Cardiac muscle cell (in vitro differentiated cells and primary cell): ENCODE data around the gene MAN1C1. TPM values are rescaled to one million over a fixed set of nuclear protein-coding genes. Genes with fewer than 3 reads are reported as not detected.

ENCODE experiments used
- DNase-seq, 2 donors: peaks; one replicate each; pipeline versions ENCODE4 v3.0.0 to v3.0.0-alpha.2; 2010 to 2017; ENCODE audit warnings: low read depth in 1 of 2, low spot score in 1 of 2
- H3K27ac ChIP-seq: fragments of 200-600 bp; sonication (generic); 2 replicates; pipeline ENCODE4 v1.5.1; 2016
- H3K27me3 ChIP-seq: fragments of 200-600 bp; sonication (generic); 2 replicates; pipeline ENCODE4 v1.6.0; 2016; ENCODE audit warnings: control low read depth
- H3K36me3 ChIP-seq: fragments of 200-600 bp; sonication (generic); 2 replicates; pipeline ENCODE4 v1.5.1; 2016; ENCODE audit warnings: control low read depth
- H3K4me1 ChIP-seq: fragments of 200-600 bp; sonication (generic); 2 replicates; pipeline ENCODE4 v1.8.1; 2017; ENCODE audit warnings: low read depth, mild to moderate bottlenecking, mixed run types
- H3K4me3 ChIP-seq: fragments of 200-600 bp; sonication (generic); 2 replicates; pipeline ENCODE4 v1.5.1; 2016; ENCODE audit warnings: mild to moderate bottlenecking
- H3K9me3 ChIP-seq: fragments of 200-600 bp; sonication (generic); 2 replicates; pipeline ENCODE4 v1.5.1; 2017; ENCODE audit warnings: low read depth, mild to moderate bottlenecking, control low read depth
- CTCF ChIP-seq: IDR thresholded peaks from 2 replicates; pipeline ENCODE4 v1.5.1; 2012; ENCODE audit warnings: low read depth, mild to moderate bottlenecking, low read length
- polyA plus RNA-seq: library from polyadenylated mRNA; unstranded; fragments of >200 nt; fragmentation: Nextera tagmentation; extraction: Ambion mirVana; gene quantifications from 2 replicates; pipeline ENCODE4 v1.2.1, GENCODE V29; 2016
- total RNA-seq: library from RNA; depleted of rRNA; stranded (reverse); fragments of >200 nt; gene quantifications from 2 replicates; pipeline ENCODE4 v1.2.3, GENCODE V29; 2016

MAN1C1 gene
- total and polyA plus RNA-seq, 2 experiments from 2014 or later = 88.8 to 118 TPM

- Histone ChIP-seq H3K27me3 (no peaks in the 10 kb centered on the region), H3K4me3 (no peak overlapping the region), H3K4me1 (peaks cover 15% of the 10 kb centered on the region), H3K9me3 (no peaks in the 10 kb centered on the region), H3K27ac (peak overlapping the region; percentile 84), H3K36me3 (peaks cover 56% of the 10 kb centered on the region)
- DNase-seq = no peak
- TF ChIP-seq CTCF = no peak
Measured at GRCh38 chr1:25828491-25828890, 211.9 kb downstream of the MAN1C1 start.

GRCh38 chr1:25829046-25829445 is 212.5 kb downstream of the MAN1C1 start:
- Histone ChIP-seq H3K4me1 (peaks cover 15% of the 10 kb centered on the region), H3K4me3 (no peak overlapping the region), H3K27me3 (no peaks in the 10 kb centered on the region), H3K9me3 (no peaks in the 10 kb centered on the region), H3K27ac (peak overlapping the region; percentile 84), H3K36me3 (peaks cover 60% of the 10 kb centered on the region)
- no peak for TF ChIP-seq CTCF
- peak in 1 of 2 donors; percentile 39 for DNase-seq

- Histone ChIP-seq H3K27ac (peak overlapping the region; percentile 62), H3K4me1 (peaks cover 15% of the 10 kb centered on the region), H3K27me3 (no peaks in the 10 kb centered on the region), H3K36me3 (peaks cover 58% of the 10 kb centered on the region), H3K4me3 (no peak overlapping the region), H3K9me3 (no peaks in the 10 kb centered on the region)
- DNase-seq = no peak
- no peak for TF ChIP-seq CTCF
Measured at GRCh38 chr1:25831569-25832196, 215.1 kb downstream of the MAN1C1 start.

GRCh38 chr1:25832336-25833037 is 215.9 kb downstream of the MAN1C1 start:
- H3K9me3 ChIP-seq = no peaks in the 10 kb centered on the region
- H3K4me3 ChIP-seq = no peak overlapping the region
- H3K36me3 ChIP-seq = peaks cover 56% of the 10 kb centered on the region
- no peaks in the 10 kb centered on the region for H3K27me3 ChIP-seq
- peaks cover 15% of the 10 kb centered on the region for H3K4me1 ChIP-seq
- DNase-seq = no peak
- peak overlapping the region; percentile 62 for H3K27ac ChIP-seq
- no peak for TF ChIP-seq CTCF

GRCh38 chr1:25833158-25833557 is 216.6 kb downstream of the MAN1C1 start:
- no peak for TF ChIP-seq CTCF

More at GRCh38 chr1:25833158-25833557, 216.6 kb downstream of the MAN1C1 start:
- no peak overlapping the region for H3K27ac ChIP-seq
- peaks cover 15% of the 10 kb centered on the region for H3K4me1 ChIP-seq
- no peak overlapping the region for H3K4me3 ChIP-seq
- H3K9me3 ChIP-seq = no peaks in the 10 kb centered on the region
- H3K36me3 ChIP-seq = peaks cover 52% of the 10 kb centered on the region
- no peak for DNase-seq
- no peaks in the 10 kb centered on the region for H3K27me3 ChIP-seq

Other genes starting within 250 kb of the MAN1C1 start
- 1.8 and 2.1 TPM in 2 replicates for gene RHCE, start 196.0 kb upstream of the MAN1C1 start, total RNA-seq
- 3.3 and 4.9 TPM in 2 replicates for gene RHCE, start 196.0 kb upstream of the MAN1C1 start, polyA plus RNA-seq
- 12.5 and 13.8 TPM in 2 replicates for gene MACO1, start 185.9 kb upstream of the MAN1C1 start, total RNA-seq
- gene MACO1, start 185.9 kb upstream of the MAN1C1 start, polyA plus RNA-seq = 10.6 and 12.3 TPM in 2 replicates
- 15.8 and 16.4 TPM in 2 replicates for gene LDLRAP1, start 73.2 kb upstream of the MAN1C1 start, total RNA-seq
- gene LDLRAP1, start 73.2 kb upstream of the MAN1C1 start, polyA plus RNA-seq = 12.2 and 21.8 TPM in 2 replicates
- gene SELENON, start 183.4 kb downstream of the MAN1C1 start, total RNA-seq = 97.3 and 123 TPM in 2 replicates
- gene SELENON, start 183.4 kb downstream of the MAN1C1 start, polyA plus RNA-seq = 111 and 130 TPM in 2 replicates
- gene MTFR1L, start 203.2 kb downstream of the MAN1C1 start, total RNA-seq = 158 and 197 TPM in 2 replicates
- gene MTFR1L, start 203.2 kb downstream of the MAN1C1 start, polyA plus RNA-seq = 251 and 266 TPM in 2 replicates
- 3.0 and 4.4 TPM in 2 replicates for gene AUNIP, start 242.7 kb downstream of the MAN1C1 start, total RNA-seq
- 4.9 and 5.6 TPM in 2 replicates for gene AUNIP, start 242.7 kb downstream of the MAN1C1 start, polyA plus RNA-seq